Esophagus squamous epithelium (tissue), 4 donors: Measurements from ENCODE around the gene MRPL41.

Source experiments
- CTCF ChIP-seq, 6 experiments: fragments of 450-650 bp in 4 of 6; fragments of 200-600 bp in 2 of 6; sonication (generic) in 2 of 6; IDR thresholded peaks; one replicate each; pipeline ENCODE4 v1.5.1; 2016 to 2019; ENCODE audit warnings: antibody characterized with exemption in 6 of 6, mild to moderate bottlenecking in 4 of 6, moderate library complexity in 4 of 6
- POLR2A ChIP-seq, 4 donors: fragments of 450-650 bp; IDR thresholded peaks; one replicate each; pipeline ENCODE4 v1.6.1; 2017; ENCODE audit warnings: antibody characterized with exemption in 4 of 4, mild to moderate bottlenecking in 4 of 4, moderate library complexity in 3 of 4

- TF ChIP-seq POLR2A (IDR thresholded peaks at IDR 0.05), result no peak
- TF ChIP-seq CTCF (IDR thresholded peaks at IDR 0.05), result no peak
These were observed 30.2 kb upstream of the MRPL41 start for GRCh38 chr9:137521405-137521985.
